Esophagus muscularis mucosa (tissue), 4 donors: Measurements from ENCODE around the gene PIP4K2B. TPM values are rescaled to one million over a fixed set of nuclear protein-coding genes. Genes with fewer than 3 reads are reported as not detected.

Source experiments
- DNase-seq: peaks from one replicate; pipeline ENCODE4 v3.0.0-alpha.2; 2017; ENCODE audit errors: extremely low spot score
- H3K27ac ChIP-seq, 4 donors: fragments of 200-600 bp; sonication (generic); replicated peaks in 1 of 4; 1 replicate in 3 of 4; 2 replicates in 1 of 4; pipeline ENCODE4 v1.5.1; 2016 to 2019; ENCODE audit warnings: mild to moderate bottlenecking in 1 of 4
- H3K27me3 ChIP-seq, 4 donors: fragments of 200-600 bp; sonication (generic); one replicate each; pipeline versions ENCODE4 v1.5.1 to v1.6.0; 2016 to 2019
- H3K36me3 ChIP-seq, 4 donors: fragments of 200-600 bp; sonication (generic); one replicate each; pipeline ENCODE4 v1.5.1; 2016 to 2019
- H3K4me1 ChIP-seq, 4 donors: fragments of 200-600 bp; sonication (generic); one replicate each; pipeline ENCODE4 v1.5.1; 2016 to 2019
- H3K4me3 ChIP-seq, 4 donors: fragments of 200-600 bp; sonication (generic); 1 replicate in 2 of 4; 2 replicates in 2 of 4; pipeline ENCODE4 v1.5.1; 2016 to 2019; ENCODE audit warnings: mild to moderate bottlenecking in 4 of 4, moderate library complexity in 1 of 4
- H3K9me3 ChIP-seq, 4 donors: fragments of 200-600 bp; sonication (generic); 1 replicate in 3 of 4; 2 replicates in 1 of 4; pipeline ENCODE4 v1.5.1; 2016 to 2019
- EP300 ChIP-seq: sonication (generic); formaldehyde crosslinking; IDR thresholded peaks from one replicate; pipeline ENCODE4 v1.6.1; 2017; ENCODE audit warnings: antibody characterized with exemption
- POLR2A ChIP-seq: fragments of 450-650 bp; IDR thresholded peaks from one replicate; pipeline ENCODE4 v1.6.1; 2017; ENCODE audit warnings: antibody characterized with exemption, moderate library complexity, mild to moderate bottlenecking, low read depth
- POLR2AphosphoS5 ChIP-seq, 2 donors: sonication (generic); formaldehyde crosslinking; IDR thresholded peaks; one replicate each; pipeline ENCODE4 v1.6.1; 2017; ENCODE audit warnings: antibody characterized with exemption in 2 of 2
- WGBS: methylation state at CpG from one replicate; pipeline ENCODE4 v1.1.5; 2018; 5-methylcytosine and 5-hydroxymethylcytosine counted together
- intact Hi-C: fragments of 100-400 bp; cut with DNase I; formaldehyde crosslinking; loops from one replicate; pipeline ENCODE4 v1.15.1; 2023
- total RNA-seq, 4 donors: library from RNA; depleted of rRNA; stranded (reverse); fragments of >200 nt; gene quantifications; one replicate each; pipeline versions ENCODE4 v1.1.0 to v1.2.1, GENCODE V29; 2016
- TF ChIP-seq, protein P1 (sequence below), 3 experiments: fragments of 200-600 bp in 2 of 3; fragments of 450-650 bp in 1 of 3; sonication (generic) in 2 of 3; IDR thresholded peaks; one replicate each; pipeline ENCODE4 v1.5.1; 2017 to 2019; ENCODE audit warnings: antibody characterized with exemption in 3 of 3, mild to moderate bottlenecking in 2 of 3, moderate library complexity in 1 of 3

Gene PIP4K2B
- total RNA-seq, 4 donors from 2014 or later: 39.5 to 72.1 (median 53.2) TPM

GRCh38 chr17:38824899-38825761, 25.8 kb upstream of the PIP4K2B start, which contains the start of gene CWC25:
CWC25 (minus strand) TSS chr17:38825321; CDS start chr17:38825183, 138 bp downstream.
- DNase-seq: peak; percentile 100
- peaks cover 11 to 17% (median 14%) of the 10 kb centered on the region in 4 donors for H3K36me3 ChIP-seq
- intact Hi-C loops: loop anchor here (2.0 kb wide), 1 partner anchor 28 kb away; the partner anchor contains the start of gene RPL23
- H3K4me1 ChIP-seq: peaks cover 18 to 42% (median 28%) of the 10 kb centered on the region in 4 donors
- no peaks in the 10 kb centered on the region for H3K9me3 ChIP-seq
- H3K27me3 ChIP-seq: no peaks in the 10 kb centered on the region
- no peak for TF ChIP-seq EP300
- peak; percentile 87 for TF ChIP-seq POLR2A
- TF ChIP-seq, protein P1, sequence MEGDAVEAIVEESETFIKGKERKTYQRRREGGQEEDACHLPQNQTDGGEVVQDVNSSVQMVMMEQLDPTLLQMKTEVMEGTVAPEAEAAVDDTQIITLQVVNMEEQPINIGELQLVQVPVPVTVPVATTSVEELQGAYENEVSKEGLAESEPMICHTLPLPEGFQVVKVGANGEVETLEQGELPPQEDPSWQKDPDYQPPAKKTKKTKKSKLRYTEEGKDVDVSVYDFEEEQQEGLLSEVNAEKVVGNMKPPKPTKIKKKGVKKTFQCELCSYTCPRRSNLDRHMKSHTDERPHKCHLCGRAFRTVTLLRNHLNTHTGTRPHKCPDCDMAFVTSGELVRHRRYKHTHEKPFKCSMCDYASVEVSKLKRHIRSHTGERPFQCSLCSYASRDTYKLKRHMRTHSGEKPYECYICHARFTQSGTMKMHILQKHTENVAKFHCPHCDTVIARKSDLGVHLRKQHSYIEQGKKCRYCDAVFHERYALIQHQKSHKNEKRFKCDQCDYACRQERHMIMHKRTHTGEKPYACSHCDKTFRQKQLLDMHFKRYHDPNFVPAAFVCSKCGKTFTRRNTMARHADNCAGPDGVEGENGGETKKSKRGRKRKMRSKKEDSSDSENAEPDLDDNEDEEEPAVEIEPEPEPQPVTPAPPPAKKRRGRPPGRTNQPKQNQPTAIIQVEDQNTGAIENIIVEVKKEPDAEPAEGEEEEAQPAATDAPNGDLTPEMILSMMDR (IDR thresholded peaks at IDR 0.05): peak in 1 of 3 experiments; percentile 26
- peak; percentile 99 to 100 for TF ChIP-seq POLR2AphosphoS5 (IDR thresholded peaks at IDR 0.05)
- H3K27ac ChIP-seq: peak within 1 kb of the TSS; percentile 96 to 99 (median 97)
- H3K4me3 ChIP-seq: peak within 1 kb of the TSS; percentile 65 to 92 (median 76)
- WGBS: under 1% methylated on average over 37 of the region's 55 CpGs

GRCh38 chr17:38815576-38816193, 16.3 kb upstream of the PIP4K2B start:
- no peak overlapping the region for H3K27ac ChIP-seq
- H3K4me3 ChIP-seq: no peak overlapping the region
- no peak for TF ChIP-seq EP300
- TF ChIP-seq, protein P1 (IDR thresholded peaks at IDR 0.05): peak in 1 of 3 experiments; percentile 12
- DNase-seq: no peak
- no peaks in the 10 kb centered on the region for H3K9me3 ChIP-seq
- H3K4me1 ChIP-seq: peaks cover 0 to 6% (median 0%) of the 10 kb centered on the region in 4 donors
- WGBS: 73% methylated on average over 8 of the region's 8 CpGs
- peaks cover 67 to 98% (median 91%) of the 10 kb centered on the region in 4 donors for H3K36me3 ChIP-seq
- intact Hi-C loops: no loop called here
- no peaks in the 10 kb centered on the region for H3K27me3 ChIP-seq

DNA sequence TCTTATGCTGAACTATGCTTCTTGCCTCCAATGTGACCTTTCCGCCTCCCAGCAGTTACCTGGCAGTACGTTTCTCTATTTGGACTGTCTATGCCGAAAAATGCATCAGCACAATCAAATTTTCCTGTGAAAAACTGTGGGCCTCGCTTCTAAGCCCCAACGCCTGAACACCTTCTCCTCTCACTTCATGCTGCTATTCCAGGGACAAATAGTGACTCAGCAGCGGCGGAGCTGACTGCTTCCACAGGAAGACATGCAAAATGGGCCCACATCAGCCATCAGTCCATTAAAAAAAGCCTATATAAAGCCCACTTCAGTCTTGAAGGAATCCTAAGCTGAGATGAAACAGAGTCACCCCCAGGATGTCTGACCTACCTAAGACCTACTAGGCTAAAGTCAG, 10.5 kb upstream of the PIP4K2B start:
- no peaks in the 10 kb centered on the region for H3K27me3 ChIP-seq
- no peak for DNase-seq
- no peaks in the 10 kb centered on the region for H3K4me1 ChIP-seq
- WGBS: 82% methylated on average over 7 of the region's 7 CpGs
- H3K9me3 ChIP-seq: no peaks in the 10 kb centered on the region
- TF ChIP-seq POLR2A (no peak), EP300 (no peak), POLR2AphosphoS5 (IDR thresholded peaks at IDR 0.05) (no peak)
- TF ChIP-seq, protein P1 (IDR thresholded peaks at IDR 0.05): no peak
- no peak overlapping the region for H3K27ac ChIP-seq
- peaks cover 86 to 100% (median 95%) of the 10 kb centered on the region in 4 donors for H3K36me3 ChIP-seq
- intact Hi-C loops: no loop called here
- no peak overlapping the region for H3K4me3 ChIP-seq

DNA sequence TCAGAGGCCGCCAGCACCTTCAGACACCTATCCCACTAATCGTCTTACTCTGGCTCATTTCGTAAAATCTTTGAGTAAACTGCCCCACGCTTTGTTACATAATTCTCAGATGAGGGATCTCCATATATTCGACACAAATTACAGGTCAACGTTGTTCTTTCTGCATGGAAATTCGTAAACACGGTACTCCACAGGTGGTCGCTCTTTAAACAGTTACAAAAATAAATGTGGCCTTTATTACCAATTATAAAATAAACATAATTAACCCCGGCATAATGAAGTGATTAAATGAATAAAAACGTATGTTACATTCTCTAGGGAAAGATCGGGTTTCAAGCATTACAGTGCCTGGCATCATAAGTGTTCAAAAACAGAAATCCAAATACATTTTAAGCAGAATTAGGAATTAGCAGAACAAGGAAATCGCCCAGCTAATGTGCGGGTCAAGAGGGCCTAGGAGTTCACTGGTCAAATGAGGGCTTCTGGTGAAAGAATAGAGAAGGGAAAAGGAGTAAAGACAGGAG, 943 bp upstream of the PIP4K2B start:
- WGBS: 19% methylated on average over 14 of the region's 14 CpGs
- H3K27me3 ChIP-seq: no peaks in the 10 kb centered on the region
- intact Hi-C loops: no loop called here
- no peaks in the 10 kb centered on the region for H3K9me3 ChIP-seq
- TF ChIP-seq, protein P1 (IDR thresholded peaks at IDR 0.05): no peak
- TF ChIP-seq POLR2A: no peak
- no peak for TF ChIP-seq POLR2AphosphoS5 (IDR thresholded peaks at IDR 0.05)
- TF ChIP-seq EP300: no peak
- H3K27ac ChIP-seq: peak overlapping the region; percentile 97 to 100 (median 98)
- no peak for DNase-seq
- peaks cover 39 to 54% (median 45%) of the 10 kb centered on the region in 4 donors for H3K36me3 ChIP-seq
- peaks cover 29 to 42% (median 41%) of the 10 kb centered on the region in 4 donors for H3K4me1 ChIP-seq
- H3K4me3 ChIP-seq: peak overlapping the region; percentile 78 to 95 (median 92)
